Omental fat pad (tissue), 4 donors: ENCODE measurements around the gene NSRP1. TPM values are rescaled to one million over a fixed set of nuclear protein-coding genes. Genes with fewer than 3 reads are reported as not detected.

Experiments used
- ATAC-seq: fragments of 150-250 bp; one replicate; pipeline ENCODE4 v1.9.1; 2016; ENCODE audit warnings: mild to moderate bottlenecking, moderate library complexity; ENCODE audit not compliant: low FRiP score
- DNase-seq: peaks from one replicate; pipeline ENCODE4 v3.0.0-alpha.2; 2019; ENCODE audit warnings: low spot score
- CTCF ChIP-seq, 3 donors: fragments of 450-650 bp; IDR thresholded peaks; one replicate each; pipeline ENCODE4 v1.5.1; 2016 to 2017; ENCODE audit warnings: antibody characterized with exemption in 3 of 3, mild to moderate bottlenecking in 3 of 3, moderate library complexity in 2 of 3
- total RNA-seq, 4 donors: library from RNA; depleted of rRNA; stranded (reverse); fragments of >200 nt; gene quantifications; one replicate each; pipeline ENCODE4 v1.1.0, GENCODE V29; 2016

NSRP1 gene
- total RNA-seq, 4 donors from 2014 or later: 17.4 to 35.2 (median 25.1) TPM

- ATAC-seq (no peak), DNase-seq (no peak)
- TF ChIP-seq CTCF (IDR thresholded peaks at IDR 0.05): no peak
Observed at GRCh38 chr17:30210366-30210765, 93.8 kb downstream of the NSRP1 start.

GRCh38 chr17:30210901-30211300 lies 94.3 kb downstream of the NSRP1 start:
- DNase-seq (no peak), ATAC-seq (no peak)

GRCh38 chr17:30211371-30211770 lies 94.8 kb downstream of the NSRP1 start:
- ATAC-seq: no peak
- DNase-seq: no peak

More at GRCh38 chr17:30210901-30211300, 94.3 kb downstream of the NSRP1 start:
- TF ChIP-seq CTCF (IDR thresholded peaks at IDR 0.05): no peak

GRCh38 chr17:30212750-30213149 lies 96.1 kb downstream of the NSRP1 start:
- no peak for ATAC-seq
- no peak for DNase-seq
- no peak for TF ChIP-seq CTCF (IDR thresholded peaks at IDR 0.05)

More at GRCh38 chr17:30211371-30211770, 94.8 kb downstream of the NSRP1 start:
- TF ChIP-seq CTCF (IDR thresholded peaks at IDR 0.05): no peak

GRCh38 chr17:30217054-30217453 lies 100.4 kb downstream of the NSRP1 start:
- no peak for TF ChIP-seq CTCF (IDR thresholded peaks at IDR 0.05)
- ATAC-seq (no peak), DNase-seq (no peak)

- no peak for TF ChIP-seq CTCF (IDR thresholded peaks at IDR 0.05)
- no peak for ATAC-seq
- DNase-seq: no peak
Observed at GRCh38 chr17:30217746-30218245, 101.2 kb downstream of the NSRP1 start.

GRCh38 chr17:30218799-30219198 lies 102.2 kb downstream of the NSRP1 start:
- ATAC-seq (no peak), DNase-seq (no peak)
- TF ChIP-seq CTCF (IDR thresholded peaks at IDR 0.05): no peak
